ENCODE data around the gene TMOD3. TPM values are rescaled to one million over a fixed set of nuclear protein-coding genes. Genes with fewer than 3 reads are reported as not detected.
A peak's percentile ranks its signal among the peaks of the same experiment; 100 is the strongest.
"Not testable (repeated sequence)": the region's sequence is repeated elsewhere in the genome, so short reads cannot be mapped to it uniquely, and the experiment has no call there.

TMOD3 gene
- total RNA-seq = 30.7 and 34.5 TPM in 2 replicates

- peak within 1 kb of the TSS; percentile 96 for H3K4me3 ChIP-seq (ENCODE audit: low read depth, low read length)
- peak; percentile 60 for DNase-seq (ENCODE audit: low read depth)
- H3K36me3 ChIP-seq (ENCODE audit: control insufficient read depth, insufficient read depth, low read length) = no peaks in the 10 kb centered on the region
- TF ChIP-seq CTCF (IDR thresholded peaks at IDR 0.05; ENCODE audit: insufficient read depth, low read length, poor library complexity, severe bottlenecking) = no peak
- H3K27me3 ChIP-seq (ENCODE audit: control insufficient read depth, insufficient read depth, low read length) = no peaks in the 10 kb centered on the region
Observed at GRCh38 chr15:51829376-51830275, at the start of gene TMOD3. TMOD3 (plus strand) TSS chr15:51829653; CDS start chr15:51862885, 33,232 bp downstream.

- Histone ChIP-seq H3K36me3 (ENCODE audit: control insufficient read depth, insufficient read depth, low read length) (no peaks in the 10 kb centered on the region), H3K27me3 (ENCODE audit: control insufficient read depth, insufficient read depth, low read length) (no peaks in the 10 kb centered on the region), H3K4me3 (ENCODE audit: low read depth, low read length) (no peak overlapping the region)
- no peak for TF ChIP-seq CTCF (IDR thresholded peaks at IDR 0.05; ENCODE audit: insufficient read depth, low read length, poor library complexity, severe bottlenecking)
- DNase-seq (ENCODE audit: low read depth) = no peak
Observed at GRCh38 chr15:51780636-51781035, 48.8 kb upstream of the TMOD3 start.

GRCh38 chr15:51781506-51781905 is 47.9 kb upstream of the TMOD3 start:
- Histone ChIP-seq H3K27me3 (ENCODE audit: control insufficient read depth, insufficient read depth, low read length) (no peaks in the 10 kb centered on the region), H3K4me3 (ENCODE audit: low read depth, low read length) (no peak overlapping the region), H3K36me3 (ENCODE audit: control insufficient read depth, insufficient read depth, low read length) (no peaks in the 10 kb centered on the region)
- DNase-seq (ENCODE audit: low read depth) = no peak
- TF ChIP-seq CTCF (IDR thresholded peaks at IDR 0.05; ENCODE audit: insufficient read depth, low read length, poor library complexity, severe bottlenecking) = no peak

- peak; percentile 21 for TF ChIP-seq CTCF (IDR thresholded peaks at IDR 0.05; ENCODE audit: insufficient read depth, low read length, poor library complexity, severe bottlenecking)
Observed at GRCh38 chr15:51782357-51782896, 47.0 kb upstream of the TMOD3 start.

GRCh38 chr15:51783967-51784366 is 45.5 kb upstream of the TMOD3 start:
- DNase-seq (ENCODE audit: low read depth) = no peak
- Histone ChIP-seq H3K36me3 (ENCODE audit: control insufficient read depth, insufficient read depth, low read length) (no peaks in the 10 kb centered on the region), H3K27me3 (ENCODE audit: control insufficient read depth, insufficient read depth, low read length) (no peaks in the 10 kb centered on the region), H3K4me3 (ENCODE audit: low read depth, low read length) (no peak overlapping the region)
- TF ChIP-seq CTCF (IDR thresholded peaks at IDR 0.05; ENCODE audit: insufficient read depth, low read length, poor library complexity, severe bottlenecking) = no peak

More at GRCh38 chr15:51782357-51782896, 47.0 kb upstream of the TMOD3 start:
- no peaks in the 10 kb centered on the region for H3K36me3 ChIP-seq (ENCODE audit: control insufficient read depth, insufficient read depth, low read length)
- no peaks in the 10 kb centered on the region for H3K27me3 ChIP-seq (ENCODE audit: control insufficient read depth, insufficient read depth, low read length)
- DNase-seq (ENCODE audit: low read depth) = no peak
- no peak overlapping the region for H3K4me3 ChIP-seq (ENCODE audit: low read depth, low read length)

GRCh38 chr15:51787130-51787529 is 42.3 kb upstream of the TMOD3 start:
- not testable (repeated sequence) for DNase-seq (ENCODE audit: low read depth); H3K36me3 ChIP-seq (ENCODE audit: control insufficient read depth, insufficient read depth, low read length); H3K27me3 ChIP-seq (ENCODE audit: control insufficient read depth, insufficient read depth, low read length); H3K4me3 ChIP-seq (ENCODE audit: low read depth, low read length)

- not testable (repeated sequence) for H3K36me3 ChIP-seq (ENCODE audit: control insufficient read depth, insufficient read depth, low read length); H3K4me3 ChIP-seq (ENCODE audit: low read depth, low read length); H3K27me3 ChIP-seq (ENCODE audit: control insufficient read depth, insufficient read depth, low read length); DNase-seq (ENCODE audit: low read depth)
Observed at GRCh38 chr15:51792474-51792873, 37.0 kb upstream of the TMOD3 start.
